RPMI7951 (cell line): ENCODE measurements around the gene DIP2C. TPM values are rescaled to one million over a fixed set of nuclear protein-coding genes. Genes with fewer than 3 reads are reported as not detected.
"Not testable (repeated sequence)": the region's sequence is repeated elsewhere in the genome, so short reads cannot be mapped to it uniquely, and the experiment has no call there.

Experiments used
- DNase-seq: peaks from one replicate; pipeline ENCODE4 v3.0.0-alpha.2; 2012; ENCODE audit warnings: low read depth
- total RNA-seq: library from RNA; depleted of rRNA; stranded (reverse); fragments of >200 nt; shearing (Covaris generic); gene quantifications from 2 replicates; pipeline ENCODE4 v1.2.3, GENCODE V29; 2014

DIP2C gene
- total RNA-seq, 1 experiment from 2014 or later, result 7.0 TPM

DNA sequence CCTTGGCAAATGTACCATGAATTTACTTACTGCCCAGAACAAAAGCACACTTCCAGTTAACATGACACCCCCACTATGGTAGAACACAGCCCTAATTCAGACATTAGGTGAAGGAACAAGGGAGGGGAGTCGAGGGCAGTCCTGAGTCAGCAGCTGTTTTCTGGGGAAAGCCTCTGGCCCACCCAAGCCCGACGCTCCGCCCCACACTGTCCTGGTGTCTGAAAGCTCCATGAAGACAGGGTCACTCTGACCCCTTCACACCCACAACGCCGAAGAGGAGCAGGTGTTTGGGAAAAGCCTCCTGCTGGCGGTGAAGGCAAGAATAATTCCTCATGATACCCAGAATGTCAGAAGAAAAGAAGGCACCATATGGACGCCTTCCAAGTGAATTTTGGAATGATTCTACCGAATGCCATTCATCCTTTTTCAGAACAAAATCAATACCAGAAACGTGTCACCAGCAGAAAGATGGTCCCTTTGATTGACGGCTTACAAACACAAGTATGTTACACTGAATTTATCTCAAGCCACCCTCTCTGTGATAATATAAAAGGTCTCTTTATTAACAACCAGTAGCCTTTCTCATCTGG is 172.1 kb downstream of the DIP2C start:
- DNase-seq, result no peak

DNA sequence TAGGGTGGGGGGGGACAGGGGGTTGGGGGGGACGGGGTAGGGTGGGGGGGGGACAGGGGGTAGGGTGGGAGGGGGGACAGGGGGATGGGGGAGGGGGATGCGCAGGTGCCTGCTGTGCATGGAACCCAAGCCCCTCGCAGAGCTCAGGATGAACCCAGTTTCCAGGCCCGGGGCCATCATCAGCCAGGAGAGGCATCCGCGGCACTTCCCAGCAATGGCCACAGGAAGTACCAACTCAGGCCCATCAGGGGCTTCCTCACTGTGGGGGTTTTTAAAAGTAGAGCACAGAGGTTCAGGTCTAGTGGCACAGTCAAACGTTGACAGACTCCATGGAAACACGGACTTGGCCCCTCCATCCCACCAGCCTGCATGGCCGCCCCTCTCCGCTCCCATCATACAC is 172.7 kb downstream of the DIP2C start:
- no peak for DNase-seq

DNA sequence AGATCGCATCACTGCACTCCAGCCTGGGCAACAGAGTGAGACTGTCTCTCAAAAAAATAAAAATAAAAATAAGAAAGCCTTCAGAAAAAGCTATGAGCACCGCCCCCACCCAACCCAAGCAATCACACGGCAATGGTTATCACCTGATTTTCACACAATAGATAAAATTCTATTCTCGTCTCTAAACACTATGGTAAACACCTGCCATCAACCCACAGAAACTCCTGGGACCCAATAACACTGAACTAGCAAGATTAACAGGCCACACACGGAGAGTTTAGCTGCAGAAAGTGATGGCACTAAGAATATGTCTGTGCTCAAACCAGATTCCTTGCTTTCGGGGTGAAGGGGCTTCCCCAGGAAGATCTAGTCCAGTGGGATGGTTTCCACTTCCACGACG is 173.8 kb downstream of the DIP2C start:
- no peak for DNase-seq

DNA sequence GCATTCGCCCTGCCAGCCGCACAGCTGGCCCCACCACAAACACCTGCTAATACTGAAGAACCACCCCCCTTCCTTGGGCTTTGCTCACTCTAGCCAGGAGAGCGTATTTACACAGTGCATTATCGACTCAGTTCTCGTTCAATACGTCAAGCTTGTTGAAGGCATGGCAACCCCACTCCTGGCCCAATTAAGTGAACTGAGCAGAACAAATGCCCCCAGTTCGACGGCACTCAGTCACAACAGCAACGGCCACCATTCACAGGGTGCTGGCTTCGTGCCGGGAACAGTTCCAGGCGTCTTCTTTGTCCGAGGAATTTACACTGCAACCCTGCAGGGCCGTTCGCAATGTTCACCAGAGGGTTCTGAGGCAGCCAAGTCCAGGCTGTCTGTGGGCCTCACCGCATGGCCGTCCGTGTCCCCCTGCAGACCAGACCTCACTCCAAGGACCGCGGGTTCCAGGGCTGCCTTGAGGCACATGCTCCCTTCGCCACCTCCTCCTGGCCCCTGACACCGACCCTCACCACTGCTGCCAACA is 175.3 kb downstream of the DIP2C start:
- DNase-seq, result no peak

DNA sequence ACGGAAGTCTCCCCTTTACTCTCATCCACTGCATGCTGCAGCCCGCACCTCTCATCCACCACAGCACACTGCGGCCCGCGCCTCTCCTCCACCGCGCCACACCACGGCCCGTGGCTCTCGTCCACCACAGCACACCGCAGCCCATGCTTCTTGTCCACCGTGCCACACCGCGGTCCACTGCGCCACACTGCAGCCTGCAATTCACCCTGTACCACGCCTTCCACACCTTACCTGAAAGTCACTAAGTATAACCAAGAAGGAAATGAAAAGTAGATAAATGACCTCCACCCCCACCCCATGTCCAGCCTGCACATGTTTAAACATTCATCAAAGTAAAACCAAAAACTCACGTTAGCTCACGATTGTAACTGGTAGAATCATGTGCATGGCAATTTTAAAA is 176.1 kb downstream of the DIP2C start:
- DNase-seq, result no peak

DNA sequence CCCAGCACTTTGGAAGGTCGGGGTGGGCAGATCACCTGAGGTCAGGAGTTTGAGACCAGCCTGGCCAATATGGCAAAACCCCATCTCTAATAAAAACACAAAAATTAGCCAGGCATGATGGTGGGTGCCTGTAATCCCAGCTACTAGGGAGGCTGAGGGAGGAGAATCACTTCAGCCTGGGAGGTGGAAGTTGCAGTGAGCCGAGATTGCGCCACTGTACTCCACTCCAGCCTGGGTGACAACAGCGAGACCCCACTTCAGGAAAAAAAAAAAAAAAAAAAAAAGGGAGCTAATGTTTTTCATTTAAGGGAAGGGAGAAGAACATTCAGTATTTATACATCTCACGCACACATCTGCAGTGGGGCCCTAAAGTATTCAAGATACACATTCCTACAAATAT is 176.8 kb downstream of the DIP2C start:
- not testable (repeated sequence) for DNase-seq

DNA sequence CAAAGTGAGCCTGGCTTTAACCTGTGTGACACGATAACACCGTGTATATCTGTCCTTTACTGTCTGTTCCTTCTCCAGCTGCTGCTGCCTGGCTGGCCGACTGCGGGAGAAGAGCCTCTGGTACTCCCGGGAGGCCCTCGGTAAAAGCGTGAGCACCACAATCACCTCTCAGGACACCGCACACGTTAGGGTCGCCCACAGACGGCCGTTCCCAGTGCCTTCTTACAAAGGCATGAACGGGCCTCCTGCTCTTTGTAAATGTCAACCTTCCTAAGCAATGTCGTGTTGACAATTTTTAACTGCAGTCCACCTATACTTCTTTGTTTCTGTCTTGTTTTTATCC is 177.6 kb downstream of the DIP2C start:
- DNase-seq, result no peak

DNA sequence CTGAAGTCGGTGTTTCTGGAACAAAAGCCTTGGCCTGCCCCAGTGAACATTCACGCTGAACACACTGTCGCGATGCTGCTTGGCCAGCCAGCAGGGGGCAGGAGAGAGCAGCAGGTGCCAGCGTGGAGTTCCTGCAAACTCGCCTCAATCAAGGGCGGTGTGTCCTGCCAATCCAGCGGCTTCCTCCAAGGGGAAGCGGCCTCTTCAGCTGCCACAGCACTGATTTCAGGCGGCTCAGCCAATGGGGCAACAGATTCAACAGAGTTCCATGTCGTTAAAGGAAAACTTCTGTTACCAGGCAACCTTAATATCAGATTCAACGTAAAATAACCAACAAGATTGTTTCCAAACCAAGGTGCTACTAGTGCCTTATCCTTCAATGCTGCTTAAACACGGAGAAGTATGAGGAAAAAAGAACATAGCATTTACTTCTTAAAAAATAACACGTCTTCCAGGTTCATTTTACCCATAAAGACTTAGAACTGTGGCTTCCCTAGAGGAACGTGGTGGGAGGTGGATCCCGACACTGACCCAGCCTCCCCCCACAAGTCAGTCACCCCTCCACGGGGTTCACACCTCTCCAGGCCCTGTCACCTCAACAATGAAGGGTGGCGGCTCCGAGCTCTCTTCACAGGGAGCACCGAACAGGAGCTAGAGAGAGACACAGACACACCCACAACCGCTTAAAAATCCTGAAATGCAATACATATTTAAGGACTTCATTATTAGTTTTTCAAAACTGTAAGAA is 178.2 kb downstream of the DIP2C start:
- DNase-seq, result peak; percentile 88

DNA sequence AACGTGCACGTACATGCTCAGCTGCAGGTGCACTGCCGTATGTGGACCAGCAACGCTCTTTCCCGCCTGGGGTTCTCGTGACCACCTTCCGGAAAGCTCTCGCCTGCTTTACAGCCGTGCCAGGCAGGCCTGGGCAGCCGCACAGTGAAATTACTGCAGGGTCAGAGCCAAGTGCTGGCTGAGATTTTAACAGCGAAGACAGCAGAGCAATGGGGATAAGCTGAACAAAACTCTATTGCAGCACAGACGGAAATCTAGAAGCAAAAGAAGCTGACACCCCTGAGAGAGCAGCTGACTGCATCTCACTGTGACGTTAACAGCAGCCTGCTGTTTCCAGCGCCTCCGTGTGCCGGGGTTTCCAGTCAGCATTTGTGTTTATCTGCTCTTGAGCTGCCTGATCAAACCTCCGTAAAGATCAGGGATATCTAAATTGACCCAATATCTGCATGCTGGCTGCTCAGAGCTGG is 179.0 kb downstream of the DIP2C start:
- DNase-seq, result no peak

DNA sequence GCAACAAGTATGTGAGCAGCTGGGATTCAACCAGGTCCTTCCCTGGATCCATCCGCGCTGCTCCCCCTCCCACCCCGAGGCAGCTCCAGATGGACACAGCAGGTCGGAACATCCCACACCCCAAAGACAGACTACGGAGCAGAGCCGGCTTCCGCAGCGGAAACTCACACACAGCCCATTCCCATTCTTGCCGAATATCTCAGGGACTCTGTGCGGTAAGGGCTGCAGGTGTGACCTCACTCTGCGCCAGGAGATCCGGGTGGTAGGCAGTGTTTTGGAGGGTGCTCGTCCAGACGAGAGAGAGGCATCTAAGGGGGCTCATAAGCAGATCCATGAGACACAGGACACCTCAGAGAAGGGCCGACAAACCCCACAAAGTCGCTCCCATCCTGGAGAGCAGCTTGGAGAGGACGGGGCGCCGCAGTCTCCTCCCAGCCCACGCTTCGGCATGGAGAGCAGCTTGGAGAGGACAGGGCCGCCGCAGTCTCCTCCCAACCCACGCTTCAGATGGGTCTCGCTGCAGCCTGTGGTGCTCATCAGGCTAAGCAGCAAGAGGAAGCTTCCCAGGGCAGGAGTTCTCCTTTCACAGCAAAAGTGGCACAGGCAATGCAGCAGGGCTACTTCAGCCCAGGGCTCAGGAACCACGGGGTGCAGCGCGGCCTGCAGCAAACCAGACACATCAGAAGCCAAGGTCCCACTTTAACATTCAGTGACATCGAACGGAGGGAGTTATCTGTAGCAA is 179.9 kb downstream of the DIP2C start:
- DNase-seq, result no peak

DNA sequence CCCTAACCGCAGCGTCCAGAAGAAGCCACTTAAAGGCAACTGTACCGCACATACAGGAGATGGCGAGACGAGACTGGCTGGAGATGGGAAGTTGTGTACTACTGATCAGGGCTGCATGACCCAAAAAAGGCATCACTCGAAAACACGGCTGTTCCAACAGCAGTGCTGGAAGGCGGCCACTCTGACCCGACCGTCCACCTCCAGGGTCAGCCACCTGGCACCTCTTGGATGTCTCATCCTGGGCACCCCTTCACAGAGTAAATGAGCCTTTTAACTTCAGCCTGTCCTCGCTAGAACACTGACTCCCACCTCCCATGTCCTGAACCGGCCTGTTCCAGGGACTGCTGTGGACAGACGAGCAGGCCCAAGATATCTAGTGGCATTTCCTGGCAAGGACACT is 180.7 kb downstream of the DIP2C start:
- DNase-seq, result no peak

DNA sequence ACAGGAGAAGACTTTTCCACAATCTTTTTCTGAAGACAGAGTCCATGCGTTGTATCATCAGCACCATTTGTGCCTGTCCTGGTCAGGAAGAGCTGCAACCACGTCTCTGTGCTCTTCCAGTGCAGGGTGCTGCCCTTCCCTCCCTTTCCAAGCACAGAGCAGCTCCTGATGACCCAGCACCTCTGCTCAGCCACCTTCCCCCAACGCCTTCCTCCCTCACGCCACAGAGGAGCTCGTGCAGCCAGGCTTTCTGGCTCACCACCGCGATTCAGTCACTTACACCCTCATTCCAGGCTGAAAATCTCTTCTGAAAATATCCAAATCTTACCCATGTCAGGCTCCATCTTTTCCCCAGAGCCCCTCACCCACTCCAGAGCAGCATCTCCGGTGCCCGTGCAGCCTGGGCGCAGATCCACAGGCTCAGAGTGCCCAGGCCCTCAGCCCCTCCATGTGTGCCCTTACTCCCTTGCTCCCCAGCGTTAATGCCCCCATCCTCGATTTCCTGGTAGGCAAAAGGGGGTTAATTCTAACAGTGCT is 181.5 kb downstream of the DIP2C start:
- no peak for DNase-seq

DNA sequence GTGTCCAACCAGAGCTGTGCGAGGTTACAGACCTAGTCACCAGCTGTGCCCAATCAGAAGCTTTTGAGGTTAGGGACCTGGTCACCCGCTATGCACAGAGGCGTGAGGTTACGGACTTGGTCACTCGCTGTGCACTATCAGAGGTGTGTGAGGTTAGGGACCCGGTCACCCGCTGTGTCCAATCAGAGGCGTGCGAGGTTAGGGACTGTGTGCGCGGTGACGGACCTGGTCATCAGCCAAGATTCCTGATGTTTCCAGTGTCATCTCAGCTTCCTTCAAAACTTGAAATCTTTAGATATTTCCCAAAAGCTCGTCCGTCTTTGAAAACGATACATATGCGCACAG is 182.1 kb downstream of the DIP2C start:
- no peak for DNase-seq

DNA sequence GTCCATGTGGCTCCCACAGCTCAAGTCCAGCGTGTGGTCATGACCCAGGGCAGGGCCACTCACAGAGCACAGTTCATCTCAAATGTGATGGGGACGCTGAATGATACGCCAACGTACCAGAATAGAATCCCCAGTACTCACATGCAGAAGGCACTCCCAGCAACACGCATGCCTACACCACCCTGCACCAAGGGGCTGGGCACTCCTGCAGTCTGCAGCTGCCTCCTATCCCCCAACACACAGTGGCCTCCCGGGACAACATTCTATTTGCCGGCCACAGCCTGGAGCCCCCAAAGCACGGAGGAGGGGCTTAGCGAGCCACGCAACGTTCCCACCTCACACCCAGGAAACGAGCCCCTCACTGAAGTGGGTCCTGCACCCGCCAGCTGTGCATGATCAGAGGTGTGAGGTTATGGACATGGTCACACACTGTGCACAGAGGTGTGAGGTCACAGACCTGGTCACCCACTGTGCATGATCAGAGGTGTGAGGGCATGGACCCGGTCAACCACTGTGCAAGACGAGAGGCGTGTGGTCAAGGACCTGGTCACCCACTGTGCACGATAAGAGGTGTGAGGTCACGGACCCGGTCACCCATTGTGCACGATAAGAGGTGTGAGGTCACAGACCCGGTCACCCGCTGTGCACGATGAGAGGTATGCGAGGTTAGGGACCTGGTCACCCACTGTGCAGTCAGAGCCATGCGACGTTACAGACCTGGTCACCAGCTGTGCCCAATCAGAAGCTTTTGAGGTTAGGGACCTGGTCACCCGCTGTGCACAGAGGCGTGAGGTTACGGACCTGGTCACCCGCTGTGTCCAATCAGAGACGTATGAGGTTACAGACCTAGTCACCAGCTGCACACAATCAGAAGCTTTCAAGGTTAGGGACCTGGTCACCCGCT is 182.8 kb downstream of the DIP2C start:
- no peak for DNase-seq

DNA sequence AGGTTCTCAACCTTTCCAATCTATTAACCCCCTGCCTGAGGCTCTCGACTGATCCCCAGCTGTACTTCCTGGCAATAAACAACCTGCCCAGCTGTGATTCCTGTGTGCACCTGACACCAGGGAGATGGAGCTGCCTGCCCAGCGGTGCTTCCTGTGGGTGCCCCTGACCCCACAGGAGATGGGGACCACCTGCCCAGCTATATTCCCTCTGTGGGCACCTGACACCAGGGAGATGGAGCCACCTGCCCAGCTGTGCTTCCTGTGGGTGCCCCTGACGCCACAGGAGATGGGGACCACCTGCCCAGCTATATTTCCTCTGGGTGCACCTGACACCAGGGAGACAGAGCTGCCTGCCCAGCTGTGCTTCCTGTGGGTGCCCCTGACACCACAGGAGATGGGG is 184.0 kb downstream of the DIP2C start:
- DNase-seq, result no peak

DNA sequence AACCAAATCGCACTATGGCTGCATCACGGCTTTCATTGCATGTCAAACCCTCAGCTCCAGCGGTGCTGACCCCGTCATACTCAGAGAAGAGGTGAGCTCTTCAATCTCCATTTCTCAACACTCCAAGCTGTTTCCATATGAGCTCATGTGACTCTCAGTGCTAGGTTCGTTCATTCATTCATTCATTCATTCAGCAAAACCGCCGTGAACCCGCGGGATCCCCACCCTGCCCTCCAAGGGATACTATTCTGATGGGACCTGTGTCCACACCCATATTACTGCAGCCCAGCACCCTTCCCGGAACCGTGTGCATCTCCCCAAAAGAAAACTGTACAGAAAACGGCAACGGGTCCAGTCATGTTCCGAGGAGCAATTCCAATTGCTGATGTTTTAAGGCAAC is 184.7 kb downstream of the DIP2C start:
- DNase-seq, result no peak

DNA sequence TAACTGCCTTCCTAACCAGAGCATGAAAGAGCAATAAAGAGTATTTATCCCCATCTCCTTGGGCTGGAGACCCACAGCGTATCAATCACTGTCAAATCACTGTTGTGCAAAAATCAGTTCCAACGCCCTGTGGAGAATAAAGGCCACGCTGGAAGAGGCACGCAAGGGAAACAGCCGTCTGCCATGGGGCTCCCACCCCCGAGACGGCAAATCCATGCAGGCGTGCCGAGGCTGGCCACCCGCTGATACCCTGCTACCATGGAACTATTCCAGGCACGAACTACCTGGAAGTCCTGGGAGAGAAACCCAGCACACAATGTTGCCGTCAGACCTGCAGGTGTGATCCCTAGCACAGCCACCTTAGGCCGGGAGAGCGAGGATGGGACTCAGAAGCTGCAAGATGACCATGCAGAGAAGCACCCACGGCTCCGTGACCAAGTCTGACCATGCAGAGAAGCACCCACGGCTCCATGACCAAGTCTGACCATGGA is 185.3 kb downstream of the DIP2C start:
- no peak for DNase-seq

DNA sequence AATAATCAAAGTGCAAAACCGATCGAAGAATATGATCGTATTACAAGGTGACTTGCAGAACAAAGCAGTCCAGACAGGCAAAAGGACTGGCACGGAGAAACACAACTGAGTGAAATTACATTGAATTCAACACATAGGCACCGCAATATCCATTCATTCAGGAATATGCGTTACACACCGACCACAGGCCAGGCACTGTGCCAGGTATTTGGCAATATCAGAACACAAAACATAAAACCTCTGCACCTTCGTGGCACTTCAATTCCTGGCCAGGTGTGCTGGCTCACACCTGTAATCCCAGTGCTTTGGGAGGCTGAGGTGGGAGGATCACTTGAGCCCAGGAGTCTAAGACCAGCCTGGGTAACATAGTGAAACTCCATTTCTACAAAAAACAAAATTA is 187.9 kb downstream of the DIP2C start:
- no peak for DNase-seq

DNA sequence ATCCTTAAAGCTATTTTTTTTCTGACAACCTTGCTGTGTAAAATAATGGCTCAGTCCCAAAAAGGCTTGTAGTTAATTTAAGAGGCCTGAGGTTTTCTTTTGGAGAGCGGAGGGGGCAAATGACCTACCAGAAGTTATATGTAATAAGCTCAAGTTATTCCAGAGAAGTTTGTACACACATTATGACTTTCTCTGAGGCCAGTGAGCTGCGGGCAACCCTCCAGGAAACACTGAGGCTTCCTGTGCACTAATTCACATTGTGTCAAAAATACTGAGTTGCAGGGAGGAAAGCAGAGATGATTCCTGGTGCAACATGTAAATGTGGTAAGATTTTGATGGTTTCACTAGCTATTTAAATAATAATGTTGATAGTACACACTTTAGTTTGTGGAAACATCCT is 188.6 kb downstream of the DIP2C start:
- no peak for DNase-seq

DNA sequence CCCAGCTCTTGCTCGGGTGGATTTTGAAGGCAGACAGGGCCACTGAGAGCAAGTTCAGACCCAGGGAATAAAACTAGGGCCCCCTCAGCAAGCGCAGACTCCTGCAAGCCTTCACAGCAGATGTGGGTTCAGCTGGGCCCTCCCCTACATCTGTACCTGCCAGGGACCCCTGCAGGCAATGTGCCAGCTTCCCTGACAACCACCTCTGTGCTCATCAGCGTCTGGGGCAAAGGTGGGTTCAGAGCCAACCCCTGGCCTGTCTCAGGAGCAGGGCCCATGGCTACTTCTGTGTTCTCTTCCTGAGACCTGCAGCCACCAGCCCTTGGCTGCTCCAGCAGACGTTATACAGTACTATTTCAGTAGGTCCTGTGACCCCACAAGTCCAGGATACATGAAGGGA is 189.5 kb downstream of the DIP2C start:
- DNase-seq, result no peak

DNA sequence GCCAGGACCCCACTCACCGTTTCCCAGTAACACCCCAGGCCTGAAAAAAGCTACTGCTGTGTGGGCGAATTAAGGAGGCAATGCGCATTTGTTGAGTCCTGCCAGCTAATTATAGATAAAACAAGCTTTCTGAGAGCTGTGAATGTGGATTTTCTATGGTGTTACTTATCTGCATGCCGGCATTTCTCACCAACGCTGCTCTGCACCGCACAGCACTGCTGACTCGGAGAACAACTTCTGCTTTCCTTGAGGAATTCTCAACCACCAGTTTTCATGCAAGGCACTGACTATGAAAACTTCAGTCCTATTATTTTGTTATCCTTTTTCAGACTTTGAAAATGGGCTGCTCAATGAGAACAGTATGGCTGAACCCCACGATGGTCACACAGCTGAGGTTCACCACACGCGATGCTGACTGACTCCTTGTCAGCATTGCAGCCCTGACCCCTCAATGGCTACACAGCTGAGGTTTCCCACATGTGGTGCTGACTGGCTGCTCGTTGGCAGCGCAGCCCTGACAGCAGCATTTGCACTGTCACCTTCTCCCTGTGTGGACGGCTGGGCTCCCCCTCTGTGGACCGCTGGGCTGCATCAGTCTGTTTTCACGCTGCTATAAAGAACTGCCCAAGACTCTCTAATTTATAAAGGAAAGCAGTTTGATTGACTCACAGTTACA is 190.6 kb downstream of the DIP2C start:
- no peak for DNase-seq
